NOMO-1 treated with dmso at 0.1 percent for 144 hours (cell line): ENCODE data around the gene SH3BP2.

Source experiments
- DNase-seq: peaks from one replicate; lab custom pipeline; 2025; ENCODE audit not compliant: unreplicated experiment; lab: John Stamatoyannopoulos, UW

SH3BP2 gene

GRCh38 chr4:2850966-2851798, 58.3 kb downstream of the SH3BP2 start:
- DNase-seq: no peak

DNA sequence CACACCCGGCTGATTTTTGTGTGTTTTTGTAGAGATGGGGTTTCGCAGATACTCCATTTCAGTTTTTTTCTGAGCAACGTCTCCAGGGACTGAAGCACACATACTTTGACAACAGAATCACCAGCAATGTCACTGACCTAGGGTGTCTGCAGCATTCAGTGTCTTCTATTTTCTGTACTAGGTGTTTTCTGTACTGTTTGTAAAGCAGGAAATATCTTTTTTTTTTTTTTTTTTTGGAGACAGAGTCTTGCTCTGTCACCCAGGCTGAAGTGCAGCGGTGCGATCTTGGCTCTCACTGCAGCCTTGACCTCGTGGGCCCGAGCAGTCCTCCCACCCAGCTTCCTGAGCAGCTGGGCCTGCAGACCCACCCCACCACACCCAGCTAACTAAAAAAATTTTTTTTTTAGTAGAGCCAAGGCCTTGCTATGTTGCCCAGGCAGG, 59.6 kb downstream of the SH3BP2 start:
- DNase-seq: no peak

GRCh38 chr4:2855584-2855983, 62.7 kb downstream of the SH3BP2 start:
- no peak for DNase-seq

- DNase-seq: no peak
Measured at GRCh38 chr4:2856266-2856665, 63.4 kb downstream of the SH3BP2 start.

DNA sequence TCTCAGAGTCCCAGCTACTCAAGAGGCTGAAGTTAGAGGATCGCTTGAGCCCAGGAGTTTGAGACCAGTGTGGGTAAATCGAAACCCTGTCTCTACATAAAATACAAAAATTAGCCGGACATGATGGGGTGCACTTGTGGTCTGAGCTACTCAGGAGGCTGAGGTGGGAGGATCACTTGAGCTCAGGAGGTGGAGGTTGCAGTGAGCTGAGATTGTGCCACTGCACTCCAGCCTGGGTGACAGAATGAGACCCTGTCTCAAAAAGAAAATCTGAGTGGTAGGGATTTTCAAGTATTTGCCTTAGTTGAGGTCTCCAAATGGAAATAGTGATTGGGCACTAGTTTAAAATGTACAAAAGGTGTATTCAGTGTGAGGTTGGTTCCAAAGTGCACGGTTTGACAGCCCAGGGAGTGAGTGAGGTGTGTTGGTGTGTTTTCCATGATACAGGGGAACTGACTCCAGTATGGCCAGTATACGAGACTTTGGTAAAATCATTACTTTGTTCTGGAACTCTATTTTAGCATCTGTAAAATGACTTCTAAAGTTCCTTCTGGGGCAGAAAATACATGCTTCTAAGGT, 64.6 kb downstream of the SH3BP2 start:
- no peak for DNase-seq

- no peak for DNase-seq
Measured at GRCh38 chr4:2858451-2859217, 65.7 kb downstream of the SH3BP2 start.

- no peak for DNase-seq
Measured at GRCh38 chr4:2859514-2859913, 66.6 kb downstream of the SH3BP2 start.

DNA sequence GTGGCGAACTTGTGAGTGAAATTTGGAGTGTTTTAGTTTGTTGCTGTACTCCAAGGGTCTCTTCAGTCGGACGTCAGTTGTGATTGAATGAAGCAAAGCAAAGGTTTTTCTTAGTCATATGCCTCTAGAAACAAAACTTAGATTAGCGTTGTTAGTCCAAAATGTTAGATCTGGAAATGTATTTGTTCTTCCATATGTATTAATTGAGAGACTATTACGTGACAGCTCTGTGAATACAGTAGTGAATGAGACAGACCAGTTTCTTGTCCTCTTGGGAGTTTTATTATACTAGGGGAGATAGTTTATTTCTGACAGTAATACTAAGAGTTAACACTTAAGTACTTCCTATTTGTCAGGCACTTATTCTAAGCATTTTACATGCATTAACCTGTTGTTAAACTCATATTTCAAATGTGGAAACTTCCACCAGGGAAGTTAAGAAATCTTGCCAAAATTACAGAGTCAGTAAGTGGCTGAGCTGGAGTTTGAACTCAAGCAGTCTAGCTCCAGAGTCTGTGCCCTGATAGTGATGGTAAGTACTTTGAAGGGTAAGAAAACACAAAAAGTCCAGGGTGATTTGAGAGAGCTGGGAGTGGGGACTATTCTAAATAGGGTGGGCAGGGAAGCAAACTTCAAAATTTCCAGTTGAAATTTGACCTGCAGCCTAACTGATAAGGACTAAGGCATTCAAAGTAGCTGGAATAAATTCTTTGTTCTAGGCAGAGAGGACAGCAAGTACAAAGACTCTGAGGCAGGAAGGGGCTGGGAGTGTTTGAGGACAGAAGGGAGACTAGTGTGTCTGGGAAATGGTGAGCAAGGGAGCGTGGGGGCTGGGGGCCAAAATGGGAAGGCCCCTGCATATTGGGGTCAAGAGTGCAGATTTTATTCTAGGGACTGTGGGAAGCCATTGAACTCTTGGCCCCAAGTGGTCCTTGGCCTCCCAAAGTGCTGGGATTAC, 67.8 kb downstream of the SH3BP2 start:
- peak; percentile 35 for DNase-seq

DNA sequence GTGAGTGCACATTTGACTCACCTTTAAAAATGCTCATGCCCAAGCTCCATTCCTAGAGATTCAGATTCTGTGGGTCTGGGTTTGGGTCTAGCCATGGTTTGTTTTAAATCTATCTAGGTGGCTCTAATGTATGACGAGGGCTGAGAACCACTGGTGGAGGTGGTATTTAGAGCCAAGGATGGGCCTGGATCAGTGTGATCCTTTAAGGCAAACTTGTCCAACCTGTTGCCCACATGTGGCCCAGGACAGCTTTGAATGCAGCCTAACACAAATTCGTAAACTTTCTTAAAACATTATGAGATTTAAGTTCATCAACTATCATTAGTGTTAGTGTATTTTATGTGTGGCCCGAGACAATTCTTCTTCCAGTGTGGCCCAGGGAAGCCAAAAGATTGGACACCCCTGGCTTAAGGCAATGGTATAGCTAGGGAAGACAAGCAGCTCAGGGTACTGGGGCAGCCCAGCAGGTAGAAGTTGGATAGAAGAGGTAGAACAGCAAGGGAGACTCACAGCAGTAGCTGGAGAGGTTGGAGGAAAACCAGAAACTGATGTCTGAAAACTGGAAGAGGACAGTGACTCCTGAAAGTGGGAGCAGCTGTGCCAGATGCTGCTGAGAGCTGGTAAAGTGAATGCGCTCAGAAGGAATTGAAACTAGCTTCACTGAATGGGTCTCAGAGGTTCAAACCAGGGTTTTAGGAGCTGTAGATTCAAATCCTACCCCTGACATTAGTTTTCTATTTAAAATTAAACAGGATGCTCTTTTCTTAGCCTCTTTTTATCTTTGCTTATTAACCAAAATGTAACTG, 68.9 kb downstream of the SH3BP2 start:
- no peak for DNase-seq

GRCh38 chr4:2862528-2862927, 69.6 kb downstream of the SH3BP2 start:
- no peak for DNase-seq

- DNase-seq: no peak
Measured at GRCh38 chr4:2863649-2864048, 70.8 kb downstream of the SH3BP2 start.

- no peak for DNase-seq
Measured at GRCh38 chr4:2865196-2865780, 72.4 kb downstream of the SH3BP2 start.

DNA sequence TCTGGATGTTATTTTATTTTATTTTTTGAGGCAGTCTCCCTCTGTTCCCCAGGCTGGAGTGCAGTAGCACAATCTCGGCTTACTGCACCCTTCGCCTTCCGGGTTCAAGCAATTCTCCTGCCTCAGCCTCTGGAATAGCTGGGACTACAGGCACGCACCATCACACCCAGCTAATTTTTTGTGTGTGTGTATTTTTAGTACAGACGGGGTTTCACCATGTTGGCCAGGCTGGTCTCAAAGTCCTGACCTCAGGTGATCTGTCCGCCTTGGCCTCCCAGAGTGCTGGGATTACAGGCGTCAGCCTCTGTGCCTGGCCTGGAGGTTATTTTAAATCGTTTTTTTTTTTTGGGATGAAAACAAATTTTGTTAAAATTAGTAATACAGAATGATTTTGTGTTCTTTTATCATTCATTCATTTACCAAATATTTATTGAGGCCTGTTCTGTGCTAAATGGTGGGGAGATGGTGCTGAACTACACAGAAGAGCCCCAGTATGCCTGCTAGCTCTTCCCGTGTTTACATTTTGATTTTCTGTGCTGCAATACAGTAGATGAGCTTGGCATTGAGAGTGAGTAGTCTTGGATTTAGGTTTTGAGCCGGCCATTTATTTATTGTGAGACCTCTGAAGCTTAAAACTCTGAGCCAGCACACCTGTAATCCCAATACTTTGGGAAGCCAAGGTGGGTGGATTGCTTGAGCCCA, 73.4 kb downstream of the SH3BP2 start:
- DNase-seq: no peak

DNA sequence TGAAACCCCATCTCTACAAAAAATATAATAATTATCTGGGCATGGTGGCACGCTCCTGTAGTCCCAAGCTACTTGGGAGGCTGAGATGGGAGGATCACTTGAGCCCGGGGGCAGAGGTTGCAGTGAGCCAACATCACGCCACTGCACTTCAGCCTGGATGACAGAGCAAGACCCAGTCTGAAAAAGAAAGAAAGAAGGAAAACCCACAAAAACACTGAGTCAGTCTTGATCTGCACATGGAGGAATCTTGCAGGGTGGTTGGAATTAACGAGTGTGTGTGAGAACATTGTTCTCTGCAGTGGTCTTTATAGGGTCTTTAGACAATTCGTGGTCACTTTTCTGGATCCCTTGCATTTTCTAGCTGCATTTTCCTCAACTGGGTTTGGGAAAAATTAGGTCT, 74.0 kb downstream of the SH3BP2 start:
- no peak for DNase-seq

- no peak for DNase-seq
Measured at GRCh38 chr4:2867758-2868491, 75.0 kb downstream of the SH3BP2 start.

DNA sequence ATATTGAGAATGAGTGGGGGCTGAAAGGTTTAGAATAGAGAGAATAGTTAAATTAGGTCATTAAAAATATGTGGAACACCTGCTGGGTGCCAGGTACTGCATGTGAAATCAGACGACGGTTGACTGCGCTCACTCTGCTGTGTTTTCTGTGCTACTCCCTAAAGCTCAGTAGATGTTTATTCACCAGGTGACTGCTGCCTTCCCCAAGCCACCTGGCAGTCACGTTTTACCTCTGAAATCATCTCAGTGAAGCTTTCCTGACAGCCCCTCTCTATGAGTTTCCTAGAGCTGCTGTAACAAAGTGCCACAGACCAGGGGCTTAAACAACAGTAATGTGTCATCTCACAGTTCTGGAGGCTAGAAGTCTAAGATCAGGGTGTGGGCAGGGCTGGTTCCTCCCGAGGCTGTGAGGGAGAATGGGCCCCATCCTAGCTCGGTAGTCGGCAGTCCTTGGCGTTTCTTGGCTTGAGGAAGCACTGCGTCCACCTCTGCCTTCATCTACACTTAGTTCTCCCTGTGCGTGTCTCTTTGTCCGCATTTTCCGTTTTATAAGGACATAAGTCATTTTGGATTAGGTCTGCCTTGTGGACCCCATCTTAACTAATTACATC, 76.1 kb downstream of the SH3BP2 start:
- DNase-seq: no peak

GRCh38 chr4:2869659-2870058, 76.8 kb downstream of the SH3BP2 start:
- no peak for DNase-seq

DNA sequence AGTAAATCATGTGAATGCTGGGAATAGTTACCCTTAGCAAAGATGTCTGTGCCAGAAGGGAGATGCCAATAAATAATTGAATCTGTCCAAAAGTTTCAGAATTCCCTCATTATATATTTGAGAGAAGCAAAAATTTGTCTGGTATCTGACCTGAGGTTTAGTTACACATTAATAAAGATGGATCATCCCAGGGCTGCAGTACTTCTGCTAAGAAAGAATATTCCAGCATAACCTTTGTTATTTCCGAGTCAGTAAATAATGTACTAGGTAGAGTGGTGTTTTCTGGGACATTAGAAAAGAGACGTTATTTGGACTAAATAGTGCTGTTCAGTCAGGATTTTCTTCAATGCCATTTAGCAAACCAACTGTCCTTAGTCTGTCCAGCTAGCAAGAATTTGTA, 77.2 kb downstream of the SH3BP2 start:
- DNase-seq: no peak
